Neuronal stem cell (in vitro differentiated cells): ENCODE measurements around the gene LRRC25.

Experiments used
- DNase-seq: peaks from one replicate; pipeline ENCODE4 v3.0.0-alpha.2; 2013; ENCODE audit warnings: low spot score
- H2AFZ ChIP-seq: one replicate; pipeline ENCODE4 v1.6.1; 2013; ENCODE audit warnings: mild to moderate bottlenecking, low read length, inconsistent platforms
- H2AK5ac ChIP-seq: 2 replicates; pipeline ENCODE4 v1.6.1; 2013; ENCODE audit warnings: low read depth, mild to moderate bottlenecking, inconsistent platforms, low read length, moderate library complexity, mixed read lengths
- H2BK120ac ChIP-seq: 2 replicates; pipeline ENCODE4 v1.6.1; 2013; ENCODE audit warnings: low read depth, mild to moderate bottlenecking, inconsistent platforms, low read length, moderate library complexity, mixed read lengths
- H2BK12ac ChIP-seq: one replicate; pipeline ENCODE4 v1.6.1; 2013; ENCODE audit warnings: low read length, inconsistent platforms
- H2BK15ac ChIP-seq: 2 replicates; pipeline ENCODE4 v1.6.1; 2013; ENCODE audit warnings: mild to moderate bottlenecking, low read length, inconsistent platforms, mixed read lengths
- H2BK5ac ChIP-seq: one replicate; pipeline ENCODE4 v1.6.1; 2013; ENCODE audit warnings: inconsistent platforms, mild to moderate bottlenecking, low read length, moderate library complexity
- H3K14ac ChIP-seq: one replicate; pipeline ENCODE4 v1.6.1; 2013; ENCODE audit warnings: low read length, inconsistent platforms
- H3K18ac ChIP-seq: 2 replicates; pipeline ENCODE4 v1.6.1; 2013; ENCODE audit warnings: low read length, inconsistent platforms
- H3K23ac ChIP-seq: 2 replicates; pipeline ENCODE4 v1.6.1; 2013; ENCODE audit warnings: low read depth, mild to moderate bottlenecking, mixed read lengths, low read length, inconsistent platforms; ENCODE audit not compliant: poor library complexity
- H3K27ac ChIP-seq: replicated peaks from 3 replicates; pipeline ENCODE4 v1.5.1; 2013; ENCODE audit warnings: low read length, inconsistent platforms
- H3K27me3 ChIP-seq, 3 experiments: 2 replicates each; pipeline ENCODE4 v1.6.1; 2013; ENCODE audit warnings: low read length in 3 of 3, mild to moderate bottlenecking in 2 of 3, inconsistent platforms in 1 of 3, low read depth in 1 of 3, mixed read lengths in 1 of 3, moderate library complexity in 1 of 3; ENCODE audit not compliant: control insufficient read depth in 3 of 3, insufficient read depth in 3 of 3
- H3K36me3 ChIP-seq, 2 donors: replicated peaks in 1 of 2; 2 replicates each; pipeline ENCODE4 v1.6.1; 2013; ENCODE audit warnings: low read length in 2 of 2; ENCODE audit not compliant: control insufficient read depth in 2 of 2, insufficient read depth in 2 of 2
- H3K4ac ChIP-seq: 2 replicates; pipeline ENCODE4 v1.6.1; 2013; ENCODE audit warnings: inconsistent platforms, mild to moderate bottlenecking, low read length, moderate library complexity
- H3K4me1 ChIP-seq, 2 donors: 1 replicate in 1 of 2; 2 replicates in 1 of 2; pipeline ENCODE4 v1.6.1; 2013; ENCODE audit warnings: low read length in 2 of 2, low read depth in 1 of 2; ENCODE audit not compliant: control insufficient read depth in 2 of 2, insufficient read depth in 1 of 2
- H3K4me2 ChIP-seq: one replicate; pipeline ENCODE4 v1.6.1; 2013; ENCODE audit warnings: mild to moderate bottlenecking, low read length, inconsistent platforms; ENCODE audit not compliant: insufficient read depth, poor library complexity, severe bottlenecking
- H3K4me3 ChIP-seq, 2 donors: 2 replicates each; pipeline ENCODE4 v1.5.1; 2013; ENCODE audit warnings: low read length in 2 of 2, mild to moderate bottlenecking in 2 of 2, inconsistent platforms in 1 of 2, moderate library complexity in 1 of 2
- H3K79me1 ChIP-seq: one replicate; pipeline ENCODE4 v1.6.1; 2013; ENCODE audit warnings: low read depth, mild to moderate bottlenecking, inconsistent platforms, low read length, moderate library complexity
- H3K9ac ChIP-seq: one replicate; pipeline ENCODE4 v1.6.1; 2013; ENCODE audit warnings: mild to moderate bottlenecking, low read depth, low read length, inconsistent platforms; ENCODE audit not compliant: poor library complexity
- H3K9me3 ChIP-seq, 2 donors: replicated peaks in 1 of 2; 2 replicates each; pipeline versions ENCODE3 to v1.6.1; 2013; ENCODE audit warnings: low read length in 2 of 2, mild to moderate bottlenecking in 2 of 2, inconsistent platforms in 1 of 2, low read depth in 1 of 2, mixed read lengths in 1 of 2, moderate library complexity in 1 of 2; ENCODE audit not compliant: control insufficient read depth in 2 of 2, insufficient read depth in 1 of 2
- H4K8ac ChIP-seq: one replicate; pipeline ENCODE4 v1.6.1; 2013; ENCODE audit warnings: low read depth, mild to moderate bottlenecking, inconsistent platforms, low read length, moderate library complexity
- H4K91ac ChIP-seq: one replicate; pipeline ENCODE4 v1.6.1; 2013; ENCODE audit warnings: low read length, low read depth, mild to moderate bottlenecking, inconsistent platforms; ENCODE audit not compliant: poor library complexity
- WGBS, 2 donors: extraction: QIAGEN DNeasy Blood & Tissue Kit; methylation state at CpG; one replicate each; pipeline ENCODE4 v1.1.7; 2013; ENCODE audit warnings: missing lambda C conversion rate in 2 of 2, mixed read lengths in 1 of 2; ENCODE audit not compliant: insufficient read length in 2 of 2, insufficient replicate concordance in 1 of 2; ENCODE audit errors: extremely low coverage in 2 of 2; 5-methylcytosine and 5-hydroxymethylcytosine counted together

Gene LRRC25

DNA sequence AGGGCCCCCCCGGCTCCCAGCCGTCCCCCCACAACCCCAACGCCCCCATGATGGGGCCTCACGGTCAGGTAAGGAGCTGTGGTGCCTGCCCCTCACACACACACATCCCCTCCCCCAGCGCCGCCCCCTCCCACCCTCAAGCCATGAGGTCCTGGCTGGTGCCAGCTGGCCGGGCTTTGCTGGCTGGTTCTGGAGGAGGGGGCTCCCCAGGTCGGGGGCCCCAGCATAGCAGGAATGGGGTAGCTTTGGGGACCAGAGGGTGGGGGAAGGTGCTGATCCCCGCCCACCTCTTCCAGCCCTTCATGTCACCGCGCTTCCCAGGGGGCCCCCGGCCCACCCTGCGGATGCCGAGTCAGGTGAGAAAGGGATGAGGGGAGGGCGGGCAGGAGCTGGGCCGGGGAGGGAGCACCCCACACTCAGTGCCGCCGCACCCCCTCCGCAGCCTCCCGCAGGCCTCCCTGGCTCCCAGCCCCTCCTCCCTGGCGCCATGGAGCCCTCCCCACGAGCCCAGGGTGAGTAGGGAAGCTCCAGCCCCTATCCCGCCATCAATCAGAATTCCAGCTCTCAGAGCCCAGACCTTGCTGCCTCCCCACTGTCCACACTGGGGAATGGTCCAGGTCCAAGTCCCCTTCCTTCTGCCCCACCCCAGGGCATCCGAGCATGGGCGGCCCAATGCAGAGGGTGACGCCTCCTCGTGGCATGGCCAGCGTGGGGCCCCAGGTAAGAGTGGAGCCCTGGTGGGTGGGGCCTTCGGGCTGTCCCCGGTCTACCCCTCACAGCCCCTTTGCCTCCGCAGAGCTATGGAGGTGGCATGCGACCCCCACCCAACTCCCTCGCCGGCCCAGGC is 34.2 kb upstream of the LRRC25 start:
- Histone ChIP-seq H3K9me3 (no peaks in the 10 kb centered on the region), H3K4me2 (no peak overlapping the region), H3K27ac (no peak overlapping the region), H3K14ac (no peak overlapping the region), H3K23ac (peak overlapping the region; percentile 80), H3K4me1 (peaks cover 40 to 54% of the 10 kb centered on the region in 2 donors), H3K18ac (peak overlapping the region; percentile 87), H3K4me3 (no peak overlapping the region), H3K36me3 (peaks cover 19 to 57% of the 10 kb centered on the region in 2 donors), H4K8ac (no peak overlapping the region), H4K91ac (no peak overlapping the region), H2BK5ac (peak overlapping the region; percentile 75), H2BK12ac (peak overlapping the region; percentile 97), H2AFZ (no peak overlapping the region), H3K79me1 (peaks cover 11% of the 10 kb centered on the region), H2BK15ac (peak overlapping the region; percentile 32), H2BK120ac (peak overlapping the region; percentile 67), H2AK5ac (peak overlapping the region; percentile 100), H3K4ac (peak overlapping the region; percentile 53), H3K9ac (peak overlapping the region; percentile 60), H3K27me3 (no peaks in the 10 kb centered on the region)
- no CpG with 5 or more reads among the region's 34 CpGs for WGBS, 2 donors
- DNase-seq = no peak

DNA sequence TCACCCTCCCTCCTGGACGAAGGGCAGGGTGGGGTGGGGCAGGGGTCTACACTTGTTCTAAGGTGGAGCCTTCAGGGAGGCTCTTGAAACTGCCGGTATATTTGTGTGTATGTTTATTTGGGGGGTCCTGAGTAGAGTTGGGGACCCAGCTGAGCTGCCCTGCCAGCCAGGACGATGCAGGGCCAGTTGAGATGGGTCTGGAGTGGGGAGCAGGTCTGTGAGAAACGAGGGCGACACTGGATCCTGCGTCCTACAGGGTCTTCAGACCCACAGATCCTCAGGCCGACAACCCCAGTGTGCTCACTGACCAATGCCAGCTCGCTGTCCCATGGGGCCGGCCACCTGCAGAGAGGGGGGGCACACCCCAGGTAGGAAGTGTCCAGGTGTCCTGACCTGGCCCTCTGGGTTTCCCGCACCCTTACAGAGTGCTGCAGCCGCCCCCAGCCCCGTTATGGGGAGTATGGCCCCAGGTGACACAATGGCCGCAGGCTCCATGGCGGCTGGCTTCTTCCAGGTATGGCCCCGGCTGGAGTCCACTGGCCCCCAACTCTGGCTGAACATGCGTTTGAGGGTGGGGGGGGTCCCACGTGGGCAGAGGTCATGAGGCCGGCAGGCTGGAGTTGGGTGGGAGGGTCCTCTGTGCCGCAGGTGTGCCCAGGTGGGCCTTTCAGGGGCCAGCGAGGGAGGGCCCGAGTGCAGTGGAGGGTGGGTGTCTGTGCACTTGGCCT is 33.2 kb upstream of the LRRC25 start:
- Histone ChIP-seq H2BK15ac (peak overlapping the region; percentile 99), H3K23ac (peak overlapping the region; percentile 73), H2BK5ac (peak overlapping the region; percentile 97), H2AFZ (no peak overlapping the region), H2BK12ac (peak overlapping the region; percentile 49), H3K4me2 (no peak overlapping the region), H4K8ac (no peak overlapping the region), H3K4ac (peak overlapping the region; percentile 38), H3K9me3 (no peaks in the 10 kb centered on the region), H2AK5ac (peak overlapping the region; percentile 100), H3K4me3 (no peak overlapping the region), H3K79me1 (peaks cover 7% of the 10 kb centered on the region), H3K36me3 (peaks cover 9 to 48% of the 10 kb centered on the region in 2 donors), H3K9ac (peak overlapping the region; percentile 60), H3K4me1 (peaks cover 37 to 51% of the 10 kb centered on the region in 2 donors), H3K18ac (peak overlapping the region; percentile 98), H3K14ac (peak overlapping the region; percentile 82), H3K27me3 (no peaks in the 10 kb centered on the region), H3K27ac (no peak overlapping the region), H4K91ac (no peak overlapping the region), H2BK120ac (peak overlapping the region; percentile 99)
- WGBS, 2 donors = no CpG with 5 or more reads among the region's 21 CpGs
- no peak for DNase-seq

DNA sequence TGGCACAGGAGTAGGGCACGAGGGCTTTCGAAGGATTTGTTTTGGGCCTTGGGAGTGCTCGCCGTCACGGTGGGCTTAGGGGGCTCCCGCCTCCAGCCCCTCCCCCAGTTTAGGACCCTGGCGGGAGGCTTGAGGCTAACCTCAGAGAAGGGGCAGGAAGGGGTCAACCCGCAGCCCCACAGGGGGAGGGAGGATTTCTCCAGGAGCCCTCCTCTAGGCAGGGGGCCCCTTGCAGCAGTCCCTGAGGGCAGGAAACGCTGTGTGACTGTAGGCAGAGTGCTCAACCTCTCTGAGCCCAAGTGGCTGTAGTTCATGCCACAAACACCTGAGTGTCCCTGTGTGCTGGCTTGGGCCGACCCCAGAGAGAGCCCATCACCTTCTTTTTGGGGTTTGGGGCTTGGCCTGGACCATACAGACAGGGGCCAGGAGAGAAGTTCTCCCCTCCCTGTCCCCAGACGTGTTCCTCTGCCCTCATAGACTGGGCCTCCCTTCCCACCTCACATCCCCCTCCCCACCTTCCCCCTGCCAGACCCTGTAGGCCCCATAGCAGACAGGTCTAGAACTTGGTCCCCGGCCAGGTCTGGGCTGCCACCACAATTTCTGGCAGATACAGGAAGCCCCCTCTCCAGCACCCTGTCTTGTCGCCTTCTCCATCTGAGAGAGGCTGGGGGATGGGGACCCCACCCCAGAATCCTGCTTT is 32.4 kb upstream of the LRRC25 start:
- WGBS, 2 donors = no CpG with 5 or more reads among the region's 13 CpGs
- Histone ChIP-seq H3K23ac (peak overlapping the region; percentile 80), H3K4me3 (peak overlapping the region; percentile 45 to 67), H3K27ac (peak overlapping the region; percentile 95), H3K36me3 (peaks cover 5 to 40% of the 10 kb centered on the region in 2 donors), H2AFZ (peak overlapping the region; percentile 90), H4K8ac (peak overlapping the region; percentile 72), H3K9me3 (no peaks in the 10 kb centered on the region), H4K91ac (no peak overlapping the region), H3K79me1 (peaks cover 5% of the 10 kb centered on the region), H2BK120ac (peak overlapping the region; percentile 99), H3K4ac (peak overlapping the region; percentile 17), H3K14ac (no peak overlapping the region), H3K9ac (no peak overlapping the region), H3K27me3 (no peaks in the 10 kb centered on the region), H2BK5ac (peak overlapping the region; percentile 97), H2BK15ac (peak overlapping the region; percentile 99), H3K18ac (peak overlapping the region; percentile 98), H2AK5ac (peak overlapping the region; percentile 100), H3K4me1 (peaks cover 40 to 56% of the 10 kb centered on the region in 2 donors), H2BK12ac (no peak overlapping the region), H3K4me2 (peak overlapping the region; percentile 89)
- DNase-seq = no peak
